Endothelial cell of umbilical vein (primary cell): ENCODE results near the gene ABR. TPM values are rescaled to one million over a fixed set of nuclear protein-coding genes. Genes with fewer than 3 reads are reported as not detected.

Source experiments
- BruUV-seq: library from RNA; stranded (reverse); fragments of 400-500 nt; replicated peaks from 2 replicates; lab custom pipeline; 2021; lab: Mats Ljungman, UMichigan
- CTCF ChIA-PET: fragments of 300-600, 350-600 bp; sonication (Branson Sonifier 250); formaldehyde crosslinking; loops from one replicate; lab custom pipeline; 2021; ENCODE audit warnings: antibody characterized with exemption, inconsistent platforms; lab: Charles Lee
- POLR2A ChIA-PET: fragments of 300-600, 350-600 bp; sonication (Branson Sonifier 250); formaldehyde crosslinking; loops from one replicate; lab custom pipeline; 2021; ENCODE audit warnings: antibody characterized with exemption, inconsistent platforms; lab: Charles Lee
- DNase-seq: peaks from one replicate; pipeline ENCODE4 v3.0.0-alpha.2; 2011; ENCODE audit warnings: low read depth, low spot score
- FAIRE-seq: peaks from 2 replicates; lab custom pipeline; 2011; peaks lifted over from hg19 to GRCh38; lab: Jason Lieb, UNC
- H2AFZ ChIP-seq: 2 replicates; pipeline ENCODE4 v1.6.0; 2012; ENCODE audit warnings: low read depth, low read length, control low read depth, inconsistent platforms
- H3K27ac ChIP-seq: 2 replicates; pipeline ENCODE4 v1.5.1; 2011; ENCODE audit warnings: low read depth, mild to moderate bottlenecking, control low read depth, low read length, moderate library complexity; ENCODE audit not compliant: insufficient read depth
- H3K27me3 ChIP-seq, 2 experiments: 2 replicates each; pipeline versions ENCODE4 v1.6.0 to v1.6.1; 2011; ENCODE audit warnings: low read length in 2 of 2, mixed read lengths in 1 of 2; ENCODE audit not compliant: control insufficient read depth in 2 of 2, insufficient read depth in 2 of 2
- H3K36me3 ChIP-seq, 2 experiments: 2 replicates in 1 of 2; 3 replicates in 1 of 2; pipeline ENCODE4 v1.5.1; 2011; ENCODE audit warnings: low read length in 2 of 2, mild to moderate bottlenecking in 1 of 2, moderate library complexity in 1 of 2; ENCODE audit not compliant: control insufficient read depth in 2 of 2, insufficient read depth in 2 of 2; ENCODE audit errors: extremely low read depth in 1 of 2
- H3K4me1 ChIP-seq: 3 replicates; pipeline ENCODE4 v1.5.1; 2011; ENCODE audit warnings: mild to moderate bottlenecking, low read length; ENCODE audit not compliant: control insufficient read depth, insufficient read depth; ENCODE audit errors: extremely low read depth
- H3K4me2 ChIP-seq: 2 replicates; pipeline ENCODE4 v1.6.1; 2011; ENCODE audit warnings: low read length, control low read depth, mixed read lengths; ENCODE audit not compliant: insufficient read depth
- H3K4me3 ChIP-seq, 3 experiments: fragments of 200-600 bp in 1 of 3; sonication (generic), shearing (Covaris generic) in 1 of 3; replicated peaks in 1 of 3; 2 replicates each; pipeline ENCODE4 v1.5.1; 2011 to 2016; ENCODE audit warnings: control low read depth in 3 of 3, low read length in 3 of 3, mild to moderate bottlenecking in 2 of 3, inconsistent platforms in 1 of 3, low read depth in 1 of 3, moderate library complexity in 1 of 3; ENCODE audit not compliant: insufficient read depth in 1 of 3
- H3K79me2 ChIP-seq: 2 replicates; pipeline ENCODE4 v1.6.0; 2012; ENCODE audit warnings: low read length, inconsistent platforms; ENCODE audit not compliant: control insufficient read depth, insufficient read depth
- H3K9ac ChIP-seq: replicated peaks from 2 replicates; pipeline ENCODE3; 2011; ENCODE audit warnings: low read length, control low read depth; ENCODE audit not compliant: insufficient read depth; ENCODE audit errors: extremely low read depth
- H3K9me1 ChIP-seq: replicated peaks from 3 replicates; pipeline ENCODE4 v1.6.0; 2011; ENCODE audit warnings: mild to moderate bottlenecking, low read length; ENCODE audit not compliant: control insufficient read depth, insufficient read depth; ENCODE audit errors: extremely low read depth
- H3K9me3 ChIP-seq: replicated peaks from 2 replicates; pipeline ENCODE4 v1.5.1; 2012; ENCODE audit warnings: low read length, inconsistent platforms; ENCODE audit not compliant: control insufficient read depth, insufficient read depth
- H4K20me1 ChIP-seq: replicated peaks from 2 replicates; pipeline ENCODE3; 2011; ENCODE audit warnings: mild to moderate bottlenecking, low read length; ENCODE audit not compliant: control insufficient read depth, insufficient read depth; ENCODE audit errors: extremely low read depth
- CTCF ChIP-seq, 2 donors: IDR thresholded peaks; 1 replicate in 1 of 2; 2 replicates in 1 of 2; pipeline ENCODE4 v1.5.1; 2011; ENCODE audit warnings: low read length in 2 of 2, mild to moderate bottlenecking in 2 of 2, moderate library complexity in 2 of 2, control low read depth in 1 of 2, inconsistent platforms in 1 of 2, low read depth in 1 of 2; ENCODE audit not compliant: insufficient read depth in 1 of 2; ENCODE audit errors: extremely low read depth in 1 of 2
- EZH2 ChIP-seq: IDR thresholded peaks from 2 replicates; pipeline ENCODE4 v1.6.1; 2012; ENCODE audit warnings: borderline replicate concordance, low read depth, mild to moderate bottlenecking, moderate library complexity, low read length, inconsistent platforms; ENCODE audit not compliant: severe bottlenecking
- GATA2 ChIP-seq: IDR thresholded peaks from 2 replicates; pipeline ENCODE4 v1.7.0; 2011; ENCODE audit warnings: low read depth, mild to moderate bottlenecking, moderate library complexity, mixed read lengths, low read length; ENCODE audit not compliant: insufficient read length, insufficient read depth
- JUN ChIP-seq: IDR thresholded peaks from 2 replicates; pipeline ENCODE4 v1.6.1; 2011; ENCODE audit warnings: borderline replicate concordance, low read depth; ENCODE audit not compliant: insufficient read length, insufficient read depth
- MYC ChIP-seq: IDR thresholded peaks from one replicate; pipeline ENCODE4 v1.6.1; 2011; ENCODE audit warnings: mild to moderate bottlenecking, low read depth, low read length
- POLR2A ChIP-seq: IDR thresholded peaks from 2 replicates; pipeline ENCODE4 v1.6.1; 2012; ENCODE audit warnings: low read depth, mild to moderate bottlenecking, control low read depth, low read length
- POLR2AphosphoS5 ChIP-seq: IDR thresholded peaks from 2 replicates; pipeline ENCODE4 v1.6.1; 2012; ENCODE audit warnings: low read depth, mild to moderate bottlenecking, control low read depth, low read length, moderate library complexity; ENCODE audit not compliant: insufficient read depth
- dilution Hi-C: fragments of 300-500 bp; cut with MboI; formaldehyde crosslinking; loops from one replicate; pipeline ENCODE4 v1.15.0; 2019; ENCODE audit warnings: low sequenced_read_pairs; ENCODE audit not compliant: extremely low pct_ligation_motif_present
- intact Hi-C: fragments of 100-400 bp; cut with micrococcal nuclease; formaldehyde crosslinking; loops from one replicate; pipeline ENCODE4 v1.10.0; 2022
- polyA plus RNA-seq, 4 experiments: library from polyadenylated mRNA; depleted of rRNA in 3 of 4; stranded (reverse) in 3 of 4; unstranded in 1 of 4; fragments of >200 nt; gene quantifications; 2 replicates each; pipeline versions ENCODE4 v1.2.1 to v1.2.3, GENCODE V29; 2011 to 2012; ENCODE audit warnings: missing spikeins in 1 of 4
- total RNA-seq: library from RNA; stranded (reverse); gene quantifications from 2 replicates; pipeline ENCODE4 v1.2.3, GENCODE V29; 2021

ABR gene
- total and polyA plus RNA-seq, 2 donors (not counting 3 experiments of a cell fraction or from before 2014, with no cell fraction given): 83.5 to 96.8 TPM

DNA sequence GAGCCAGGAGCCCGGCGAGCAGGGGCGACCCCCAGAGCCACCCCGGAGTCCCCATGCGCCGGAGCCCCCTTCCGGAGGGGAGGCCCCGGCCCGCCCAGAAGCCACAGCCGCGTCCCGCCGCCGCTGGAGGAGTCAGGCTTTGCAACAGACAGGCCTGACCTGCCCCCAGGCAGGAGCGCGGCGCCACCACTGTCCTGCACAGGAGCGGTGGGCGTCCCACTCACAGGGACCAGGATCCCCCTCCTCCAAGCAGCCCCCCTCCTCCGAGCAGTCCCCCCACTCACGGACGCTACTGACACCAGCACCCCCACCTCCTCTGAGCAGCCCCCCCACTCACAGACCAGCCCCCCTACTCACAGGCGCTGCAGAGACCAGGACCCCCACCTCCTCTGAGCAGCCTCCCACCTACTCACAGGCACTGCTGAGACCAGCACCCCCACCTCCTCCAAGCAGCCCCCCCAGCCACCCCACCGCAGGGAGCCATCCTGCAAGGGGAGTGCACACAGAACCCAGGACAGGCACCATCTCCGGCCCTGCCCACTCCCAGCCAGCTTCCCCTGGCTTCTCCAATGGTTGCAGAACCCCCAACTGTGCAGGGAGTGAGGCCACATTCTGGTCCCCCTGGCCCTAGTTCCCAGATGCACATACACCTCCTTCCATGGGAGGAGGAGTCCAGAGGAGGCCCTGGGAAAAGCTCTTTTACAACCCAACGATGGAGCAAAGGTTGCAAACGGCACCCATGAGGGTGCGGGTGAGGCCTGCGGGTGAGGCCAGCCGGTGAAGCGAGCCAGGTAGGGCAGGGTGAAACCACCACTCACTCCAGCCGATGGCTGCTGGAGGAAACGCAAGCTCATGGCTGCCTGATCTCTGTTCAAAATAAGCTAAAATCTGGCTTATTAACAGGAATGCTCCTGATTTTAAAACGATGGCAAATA is 69.9 kb downstream of the ABR start:
- Histone ChIP-seq H3K4me1 (peaks cover 38% of the 10 kb centered on the region), H3K4me3 (peak overlapping the region; percentile 11 to 72 (median 22)), H3K27me3 (no peaks in the 10 kb centered on the region), H4K20me1 (no peaks in the 10 kb centered on the region), H3K9me1 (no peaks in the 10 kb centered on the region), H3K9me3 (no peaks in the 10 kb centered on the region), H2AFZ (no peak overlapping the region), H3K9ac (peak overlapping the region; percentile 73), H3K4me2 (peak overlapping the region; percentile 56), H3K27ac (peak overlapping the region; percentile 82), H3K79me2 (peaks cover 14% of the 10 kb centered on the region), H3K36me3 (no peaks in the 10 kb centered on the region)
- CTCF ChIA-PET: interaction anchor here (0.7 to 4.7 kb wide), 8 partner anchors 9 to 78 kb away, joined by 3 to 45 read pairs (median 4); no protein-coding TSS in a partner anchor
- DNase-seq: no peak
- no TSS peak for BruUV-seq
- POLR2A ChIA-PET: no interaction called here
- intact Hi-C loops: loop anchor here (2.0 kb wide), 3 partner anchors 27 to 105 kb away; no protein-coding TSS in a partner anchor
- TF ChIP-seq MYC: no peak
- TF ChIP-seq POLR2AphosphoS5: no peak
- TF ChIP-seq CTCF (IDR thresholded peaks at IDR 0.05; ENCODE audit: extremely low read depth in 1 of 2, insufficient read depth in 1 of 2, low read depth in 1 of 2, low read length in 2 of 2): peak in 1 of 2 donors; percentile 7
- no peak for TF ChIP-seq POLR2A
- no peak for TF ChIP-seq EZH2
- no peak for TF ChIP-seq GATA2
- no peak for TF ChIP-seq JUN
- dilution Hi-C loops: no loop called here
- no peak for FAIRE-seq
